CD4-positive, alpha-beta memory T cell (primary cell): ENCODE measurements around the gene EHD1. TPM values are rescaled to one million over a fixed set of nuclear protein-coding genes. Genes with fewer than 3 reads are reported as not detected.

Experiments
- CTCF ChIA-PET: fragments of 350-600 bp; sonication (Branson Sonifier 250); formaldehyde crosslinking; loops from one replicate; lab custom pipeline; 2021; ENCODE audit warnings: inconsistent platforms; ENCODE audit not compliant: partially characterized antibody; lab: Charles Lee
- POLR2A ChIA-PET: fragments of 350-600 bp; sonication (Branson Sonifier 250); formaldehyde crosslinking; loops from one replicate; lab custom pipeline; 2021; ENCODE audit not compliant: partially characterized antibody; lab: Charles Lee
- DNase-seq, 5 donors: peaks; one replicate each; pipeline versions ENCODE4 v3.0.0 to v3.0.0-alpha.2; 2020 to 2022; ENCODE audit warnings: mixed read lengths in 1 of 5
- H3K27ac ChIP-seq: one replicate; pipeline ENCODE4 v1.7.0; 2013; ENCODE audit warnings: low read depth, low read length
- H3K27me3 ChIP-seq: 2 replicates; pipeline ENCODE4 v1.7.0; 2013; ENCODE audit warnings: mild to moderate bottlenecking, low read length, moderate library complexity; ENCODE audit not compliant: insufficient read depth
- H3K36me3 ChIP-seq: 2 replicates; pipeline ENCODE4 v1.7.0; 2013; ENCODE audit warnings: mild to moderate bottlenecking, low read length, moderate library complexity; ENCODE audit not compliant: insufficient read depth
- H3K4me1 ChIP-seq: 2 replicates; pipeline ENCODE4 v1.7.0; 2013; ENCODE audit warnings: mild to moderate bottlenecking, low read length, moderate library complexity; ENCODE audit not compliant: insufficient read depth
- H3K4me3 ChIP-seq, 2 donors: one replicate each; pipeline ENCODE4 v1.7.0; 2013; ENCODE audit warnings: low read length in 2 of 2, mild to moderate bottlenecking in 1 of 2
- H3K9me3 ChIP-seq, 2 donors: one replicate each; pipeline ENCODE4 v1.7.0; 2013; ENCODE audit warnings: low read length in 2 of 2, control low read depth in 1 of 2; ENCODE audit not compliant: control insufficient read depth in 1 of 2
- H3K27ac Mint-ChIP-seq, 7 donors: one replicate each; pipeline ENCODE4 v1.8.0; 2020 to 2021; ENCODE audit warnings: mixed read lengths in 7 of 7, mild to moderate bottlenecking in 6 of 7, inconsistent platforms in 3 of 7, moderate library complexity in 3 of 7
- H3K27me3 Mint-ChIP-seq, 2 donors: one replicate each; pipeline ENCODE4 v1.8.0; 2020 to 2021; ENCODE audit warnings: mixed read lengths in 2 of 2
- H3K36me3 Mint-ChIP-seq, 2 donors: one replicate each; pipeline ENCODE4 v1.8.0; 2020 to 2021; ENCODE audit warnings: mixed read lengths in 2 of 2, inconsistent platforms in 1 of 2, mild to moderate bottlenecking in 1 of 2
- H3K4me1 Mint-ChIP-seq, 4 donors: one replicate each; pipeline ENCODE4 v1.8.0; 2020 to 2021; ENCODE audit warnings: mixed read lengths in 4 of 4, mild to moderate bottlenecking in 1 of 4
- H3K4me3 Mint-ChIP-seq, 8 donors: one replicate each; pipeline ENCODE4 v1.8.0; 2020 to 2021; ENCODE audit warnings: mixed read lengths in 8 of 8, mild to moderate bottlenecking in 7 of 8, moderate library complexity in 6 of 8, inconsistent platforms in 3 of 8
- H3K9me3 Mint-ChIP-seq, 8 donors: one replicate each; pipeline ENCODE4 v1.8.0; 2020 to 2021; ENCODE audit warnings: mixed read lengths in 8 of 8, mild to moderate bottlenecking in 5 of 8, inconsistent platforms in 3 of 8, moderate library complexity in 1 of 8
- intact Hi-C: fragments of 100-400 bp; cut with micrococcal nuclease; formaldehyde crosslinking; loops from one replicate; pipeline ENCODE4 v1.15.1; 2023
- polyA plus RNA-seq, 2 donors: library from polyadenylated mRNA; unstranded; fragments of 300-500 nt; fragmentation: Illumina TruSeq; gene quantifications; one replicate each; pipeline ENCODE4 v1.2.3, GENCODE V29; 2021
- total RNA-seq, 2 experiments: library from RNA; stranded (reverse); gene quantifications; one replicate each; pipeline ENCODE4 v1.2.3, GENCODE V29; 2021

Gene EHD1
- total and polyA plus RNA-seq, 4 experiments from 2014 or later: 125 to 279 (median 234) TPM

- Histone ChIP-seq H3K27ac (peak overlapping the region; percentile 93), H3K27me3 (no peaks in the 10 kb centered on the region), H3K36me3 (peaks cover 13% of the 10 kb centered on the region), H3K4me3 (no peak overlapping the region), H3K9me3 (no peaks in the 10 kb centered on the region), H3K4me1 (peaks cover 44% of the 10 kb centered on the region)
- H3K27ac Mint-ChIP-seq: peak overlapping the region in 6 of 7 donors; percentile 94 to 97 (median 96)
- ChIA-PET CTCF (interaction anchor here (1.0 to 2.1 kb wide), 4 partner anchors 39 to 116 kb away, joined by 3 to 10 read pairs (median 4); partner anchors contain the start of genes CDC42BPG and RASGRP2), POLR2A (interaction anchor here (1.0 to 9.4 kb wide), 12 partner anchors 10 to 73 kb away, joined by 3 to 143 read pairs (median 6); partner anchors contain the start of genes RASGRP2 and SF1)
- H3K36me3 Mint-ChIP-seq: peaks cover 11 to 33% of the 10 kb centered on the region in 2 donors
- intact Hi-C loops: loop anchor here (5.0 kb wide), 1 partner anchor 38 kb away; the partner anchor contains the start of gene CDC42BPG
- DNase-seq: no peak
- H3K9me3 Mint-ChIP-seq: no peaks in the 10 kb centered on the region
- no peaks in the 10 kb centered on the region for H3K27me3 Mint-ChIP-seq
- peak overlapping the region; percentile 87 to 92 (median 90) for H3K4me3 Mint-ChIP-seq
- H3K4me1 Mint-ChIP-seq: peaks cover 11 to 49% (median 27%) of the 10 kb centered on the region in 4 donors
These were observed 73.8 kb downstream of the EHD1 start for GRCh38 chr11:64804346-64805210.

GRCh38 chr11:64803846-64804345, 74.5 kb downstream of the EHD1 start:
- Mint-ChIP-seq H3K27ac (peak overlapping the region; percentile 94 to 97 (median 96)), H3K27me3 (no peaks in the 10 kb centered on the region), H3K4me1 (peaks cover 7 to 45% (median 24%) of the 10 kb centered on the region in 4 donors), H3K4me3 (peak overlapping the region; percentile 87 to 92 (median 90)), H3K9me3 (no peaks in the 10 kb centered on the region), H3K36me3 (peaks cover 12 to 34% of the 10 kb centered on the region in 2 donors)
- H3K9me3 ChIP-seq: no peaks in the 10 kb centered on the region
- no peaks in the 10 kb centered on the region for H3K27me3 ChIP-seq
- peaks cover 38% of the 10 kb centered on the region for H3K4me1 ChIP-seq
- ChIA-PET POLR2A (interaction anchor here (1.0 to 9.4 kb wide), 12 partner anchors 9 to 74 kb away, joined by 3 to 143 read pairs (median 9); partner anchors contain the start of genes RASGRP2 and SF1), CTCF (interaction anchor here (1.0 to 2.1 kb wide), 5 partner anchors 16 to 115 kb away, joined by 3 to 12 read pairs (median 4); partner anchors contain the start of genes CDC42BPG and RASGRP2)
- intact Hi-C loops: loop anchor here (1.0 to 5.0 kb wide), 5 partner anchors 25 to 115 kb away; partner anchors contain the start of genes CDC42BPG, EHD1 and RASGRP2
- no peak for DNase-seq
- H3K36me3 ChIP-seq: peaks cover 19% of the 10 kb centered on the region
- peak overlapping the region; percentile 93 for H3K27ac ChIP-seq
- H3K4me3 ChIP-seq: peak overlapping the region; percentile 79

- H3K27ac Mint-ChIP-seq: peak within 1 kb of the TSS; percentile 94 to 97 (median 96)
- peak within 1 kb of the TSS; percentile 79 for H3K4me3 ChIP-seq
- POLR2A ChIA-PET: interaction anchor here (0.8 to 9.4 kb wide), 20 partner anchors 8 to 224 kb away, joined by 3 to 143 read pairs (median 5); partner anchors contain the start of genes MEN1, RASGRP2, SF1 and SNX15
These were observed 75.1 kb downstream of the EHD1 start, which contains the start of gene MAP4K2 for GRCh38 chr11:64803158-64803845. MAP4K2 (minus strand) TSS chr11:64803214; CDS start chr11:64803149, 65 bp downstream.

GRCh38 chr11:64802370-64803157, 75.9 kb downstream of the EHD1 start:
- H3K4me3 ChIP-seq: peak overlapping the region in 1 of 2 donors; percentile 57
- Mint-ChIP-seq H3K4me1 (peaks cover 9 to 43% (median 23%) of the 10 kb centered on the region in 4 donors), H3K9me3 (no peaks in the 10 kb centered on the region), H3K27ac (peak overlapping the region; percentile 57 to 93 (median 91)), H3K4me3 (peak overlapping the region; percentile 80 to 86 (median 83)), H3K36me3 (peaks cover 11 to 37% of the 10 kb centered on the region in 2 donors), H3K27me3 (no peaks in the 10 kb centered on the region)
- peak overlapping the region; percentile 79 for H3K27ac ChIP-seq
- no peaks in the 10 kb centered on the region for H3K27me3 ChIP-seq
- intact Hi-C loops: loop anchor here (1.0 to 5.0 kb wide), 5 partner anchors 23 to 114 kb away; partner anchors contain the start of genes CDC42BPG, EHD1 and RASGRP2
- H3K9me3 ChIP-seq: no peaks in the 10 kb centered on the region
- peaks cover 24% of the 10 kb centered on the region for H3K36me3 ChIP-seq
- POLR2A ChIA-PET: interaction anchor here (0.8 to 9.4 kb wide), 20 partner anchors 8 to 225 kb away, joined by 3 to 143 read pairs (median 5); partner anchors contain the start of genes MEN1, RASGRP2, SF1 and SNX15
- DNase-seq: peak in 4 of 5 donors; percentile 31 to 68 (median 44)
- CTCF ChIA-PET: interaction anchor here (0.9 to 2.1 kb wide), 6 partner anchors 15 to 58 kb away, joined by 3 to 12 read pairs (median 6); partner anchors contain the start of genes RASGRP2 and SF1
- H3K4me1 ChIP-seq: peaks cover 35% of the 10 kb centered on the region

More at GRCh38 chr11:64803158-64803845, 75.1 kb downstream of the EHD1 start, which contains the start of gene MAP4K2:
- Mint-ChIP-seq H3K4me3 (peak within 1 kb of the TSS; percentile 87 to 92 (median 90)), H3K4me1 (peaks cover 9 to 48% (median 24%) of the 10 kb centered on the region in 4 donors), H3K27me3 (no peaks in the 10 kb centered on the region), H3K36me3 (peaks cover 14 to 39% of the 10 kb centered on the region in 2 donors), H3K9me3 (no peaks in the 10 kb centered on the region)
- Histone ChIP-seq H3K36me3 (peaks cover 24% of the 10 kb centered on the region), H3K4me1 (peaks cover 35% of the 10 kb centered on the region), H3K9me3 (no peaks in the 10 kb centered on the region), H3K27me3 (no peaks in the 10 kb centered on the region), H3K27ac (peak within 1 kb of the TSS; percentile 93)
- CTCF ChIA-PET: interaction anchor here (1.0 to 2.1 kb wide), 7 partner anchors 16 to 115 kb away, joined by 3 to 12 read pairs (median 4); partner anchors contain the start of genes CDC42BPG and RASGRP2
- intact Hi-C loops: loop anchor here (1.0 to 5.0 kb wide), 5 partner anchors 24 to 115 kb away; partner anchors contain the start of genes CDC42BPG, EHD1 and RASGRP2
- DNase-seq: peak; percentile 84 to 91 (median 89)
